HepG2 (cell line): ENCODE results near the gene DIPK1A. TPM values are rescaled to one million over a fixed set of nuclear protein-coding genes. Genes with fewer than 3 reads are reported as not detected.

Source experiments
- GLI4 ChIP-seq: sonication (generic); formaldehyde crosslinking; IDR thresholded peaks from 2 replicates; pipeline ENCODE4 v1.5.1; 2020; ENCODE audit warnings: missing genetic modification reagents, mild to moderate bottlenecking, moderate library complexity, borderline replicate concordance
- KDM3A ChIP-seq: IDR thresholded peaks from 2 replicates; pipeline ENCODE4 v1.6.1; 2018; ENCODE audit warnings: low read depth, missing compliant biosample characterization
- KLF16 ChIP-seq, 2 experiments: sonication (generic) in 1 of 2; formaldehyde crosslinking in 1 of 2; IDR thresholded peaks; 2 replicates each; pipeline versions ENCODE4 v1.6.1 to v1.8.0; 2016 to 2023; ENCODE audit warnings: missing genetic modification reagents in 2 of 2, missing compliant biosample characterization in 1 of 2
- MAFF ChIP-seq: IDR thresholded peaks from 2 replicates; pipeline ENCODE4 v1.6.1; 2011; ENCODE audit warnings: low read depth, low read length, improper control_type of control experiment
- RBFOX2 ChIP-seq: fragments of 200-400 bp; formaldehyde crosslinking; IDR thresholded peaks from 2 replicates; pipeline ENCODE4 v1.6.1; 2017; ENCODE audit warnings: low read depth, mild to moderate bottlenecking, low read length
- RNF2 ChIP-seq: fragments of 450-650 bp; conservative IDR thresholded peaks from 2 replicates; pipeline ENCODE4 v1.6.1; 2016; ENCODE audit warnings: low read depth
- RXRB ChIP-seq: IDR thresholded peaks from 2 replicates; pipeline ENCODE4 v1.6.1; 2016; ENCODE audit warnings: borderline replicate concordance, missing genetic modification reagents, missing compliant biosample characterization
- ZKSCAN8 ChIP-seq: IDR thresholded peaks from 2 replicates; pipeline ENCODE4 v1.6.1; 2016; ENCODE audit warnings: borderline replicate concordance, missing genetic modification reagents, missing compliant biosample characterization
- ZMYM3 ChIP-seq: sonication (generic); formaldehyde crosslinking; IDR thresholded peaks from 2 replicates; pipeline ENCODE4 v1.5.1; 2020; ENCODE audit warnings: mild to moderate bottlenecking, missing genetic modification reagents
- ZMYM4 ChIP-seq: sonication (generic); formaldehyde crosslinking; IDR thresholded peaks from 2 replicates; pipeline ENCODE4 v1.8.1; 2023; ENCODE audit warnings: mild to moderate bottlenecking, missing genetic modification reagents
- ZNF274 ChIP-seq: sonication (generic); formaldehyde crosslinking; IDR thresholded peaks from 2 replicates; pipeline ENCODE4 v1.5.1; 2020; ENCODE audit warnings: mild to moderate bottlenecking, missing genetic modification reagents
- ZNF292 ChIP-seq: sonication (generic); formaldehyde crosslinking; IDR thresholded peaks from 2 replicates; pipeline ENCODE4 v1.8.1; 2022; ENCODE audit warnings: mild to moderate bottlenecking, low read depth, missing genetic modification reagents, borderline replicate concordance
- ZNF44 ChIP-seq: sonication (generic); formaldehyde crosslinking; IDR thresholded peaks from 2 replicates; pipeline ENCODE4 v1.5.1; 2020; ENCODE audit warnings: mild to moderate bottlenecking, missing genetic modification reagents
- ZNF746 ChIP-seq: sonication (generic); formaldehyde crosslinking; IDR thresholded peaks from 2 replicates; pipeline ENCODE4 v1.8.0; 2022; ENCODE audit warnings: mild to moderate bottlenecking, missing genetic modification reagents
- ZNF777 ChIP-seq: sonication (generic); formaldehyde crosslinking; IDR thresholded peaks from 2 replicates; pipeline ENCODE4 v1.4.0; 2020; ENCODE audit warnings: missing genetic modification reagents
- polyA plus RNA-seq, 8 experiments: library from polyadenylated mRNA; depleted of rRNA in 3 of 8; stranded (reverse) in 7 of 8; unstranded in 1 of 8; fragments of >200 nt; fragmentation: Illumina TruSeq in 4 of 8; extraction: Trizol in 4 of 8; gene quantifications; 2 replicates each; pipeline versions ENCODE4 v1.2.1 to v1.2.3, GENCODE V29; 2011 to 2016; ENCODE audit warnings: low read depth in 4 of 8, missing spikeins in 1 of 8, mixed read lengths in 1 of 8; ENCODE audit not compliant: insufficient read depth in 1 of 8
- total RNA-seq, 5 experiments: library from RNA; depleted of rRNA; stranded (reverse); fragments of >200 nt; fragmentation: Illumina TruSeq; extraction: Trizol; gene quantifications; 2 replicates each; pipeline ENCODE4 v1.2.3, GENCODE V29; 2016; ENCODE audit warnings: low read depth in 1 of 5
- TF ChIP-seq, protein P1 (sequence below): sonication (generic); formaldehyde crosslinking; IDR thresholded peaks from 2 replicates; pipeline ENCODE4 v1.5.1; 2020; ENCODE audit warnings: mild to moderate bottlenecking, missing genetic modification reagents
- TF ChIP-seq, protein P2 (sequence below): sonication (generic); formaldehyde crosslinking; IDR thresholded peaks from 2 replicates; pipeline ENCODE4 v1.5.0; 2020; ENCODE audit warnings: mild to moderate bottlenecking, missing genetic modification reagents
- TF ChIP-seq, protein P3 (sequence below): sonication (generic); formaldehyde crosslinking; IDR thresholded peaks from 2 replicates; pipeline ENCODE4 v1.4.0; 2020; ENCODE audit warnings: low read depth, missing genetic modification reagents
- TF ChIP-seq, protein P4 (sequence below): IDR thresholded peaks from 2 replicates; pipeline ENCODE4 v1.6.1; 2012; ENCODE audit warnings: inconsistent platforms

The DIPK1A gene
- total and polyA plus RNA-seq, 2 of the 13 experiments (the other 11 are each of a cell fraction or from before 2014, with no cell fraction given), result 8.4 TPM

DNA sequence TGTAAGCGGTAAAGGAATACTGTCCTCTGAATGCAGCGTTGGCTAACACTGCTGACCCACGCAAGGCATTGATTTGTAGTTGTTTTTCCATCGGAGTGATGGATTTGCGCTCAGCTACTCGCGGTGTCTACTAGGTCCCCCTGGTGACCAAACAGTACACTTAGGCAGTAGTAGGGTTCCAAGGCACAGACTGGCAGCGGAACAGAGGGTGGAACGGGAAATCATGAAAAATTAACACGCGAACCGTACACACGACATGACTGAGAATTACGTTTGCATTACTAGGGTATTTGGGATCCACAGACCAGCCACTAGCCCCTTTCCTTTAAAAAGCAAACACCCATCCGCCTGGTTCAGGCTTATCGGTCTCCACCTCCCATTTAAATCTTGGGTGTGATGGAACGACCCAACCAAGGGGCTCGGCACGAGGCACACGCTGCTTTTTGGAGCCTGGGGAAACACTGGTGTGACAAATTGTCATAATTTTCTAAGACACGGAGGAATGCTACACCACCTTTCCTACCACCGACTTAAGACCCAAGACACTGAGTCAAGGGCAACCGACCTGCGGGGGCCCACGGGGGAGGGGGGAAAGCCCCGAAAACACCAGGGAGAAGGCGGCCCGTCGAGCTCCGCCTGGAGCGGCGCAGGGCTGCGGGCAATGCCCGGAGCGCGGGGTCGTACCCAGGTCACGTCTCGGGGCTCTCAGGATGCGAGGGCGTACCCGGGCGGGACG lies 699 bp downstream of the DIPK1A start (continued):
- TF ChIP-seq KDM3A (CRISPR knock-in tag), result peak; percentile 53; the same call in 1 of the 2 replicates
- TF ChIP-seq ZMYM4 (CRISPR knock-in tag), result peak; percentile 83
- TF ChIP-seq ZKSCAN8 (CRISPR knock-in tag), result no peak
- peak; percentile 45; the same call in 1 of the 2 replicates for TF ChIP-seq ZNF292 (CRISPR knock-in tag)
- peak; percentile 88 for TF ChIP-seq ZNF44 (CRISPR knock-in tag)
- peak; percentile 38; the same call in 1 of the 2 replicates for TF ChIP-seq RXRB
- TF ChIP-seq, protein P1, sequence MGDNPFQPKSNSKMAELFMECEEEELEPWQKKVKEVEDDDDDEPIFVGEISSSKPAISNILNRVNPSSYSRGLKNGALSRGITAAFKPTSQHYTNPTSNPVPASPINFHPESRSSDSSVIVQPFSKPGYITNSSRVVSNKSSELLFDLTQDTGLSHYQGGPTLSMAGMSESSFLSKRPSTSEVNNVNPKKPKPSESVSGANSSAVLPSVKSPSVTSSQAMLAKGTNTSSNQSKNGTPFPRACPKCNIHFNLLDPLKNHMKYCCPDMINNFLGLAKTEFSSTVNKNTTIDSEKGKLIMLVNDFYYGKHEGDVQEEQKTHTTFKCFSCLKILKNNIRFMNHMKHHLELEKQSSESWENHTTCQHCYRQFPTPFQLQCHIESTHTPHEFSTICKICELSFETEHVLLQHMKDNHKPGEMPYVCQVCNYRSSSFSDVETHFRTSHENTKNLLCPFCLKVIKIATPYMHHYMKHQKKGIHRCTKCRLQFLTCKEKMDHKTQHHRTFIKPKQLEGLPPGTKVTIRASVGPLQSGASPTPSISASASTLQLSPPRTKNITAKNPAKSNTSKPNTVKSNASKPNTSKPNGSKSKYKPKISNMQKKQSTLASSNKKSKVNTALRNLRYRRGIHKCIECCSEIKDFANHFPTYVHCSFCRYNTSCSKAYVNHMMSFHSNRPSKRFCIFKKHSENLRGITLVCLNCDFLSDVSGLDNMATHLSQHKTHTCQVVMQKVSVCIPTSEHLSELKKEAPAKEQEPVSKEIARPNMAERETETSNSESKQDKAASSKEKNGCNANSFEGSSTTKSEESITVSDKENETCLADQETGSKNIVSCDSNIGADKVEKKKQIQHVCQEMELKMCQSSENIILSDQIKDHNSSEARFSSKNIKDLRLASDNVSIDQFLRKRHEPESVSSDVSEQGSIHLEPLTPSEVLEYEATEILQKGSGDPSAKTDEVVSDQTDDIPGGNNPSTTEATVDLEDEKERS (CRISPR knock-in tag), result peak; percentile 76; the same call in 1 of the 2 replicates
- TF ChIP-seq KLF16 (CRISPR knock-in tag; IDR thresholded peaks at IDR 0.05), result peak in 1 of 2 experiments; percentile 47; a peak in 1 of 4 replicates
- TF ChIP-seq RNF2, result peak; percentile 54; the same call in 1 of the 2 replicates
- 0 out of 2 replicates have a peak, but pooled peaks have one; percentile 35 for TF ChIP-seq ZNF274 (CRISPR knock-in tag)
- peak; percentile 48; the same call in 1 of the 2 replicates for TF ChIP-seq ZMYM3 (CRISPR knock-in tag)
- 0 out of 2 replicates have a peak, but pooled peaks have one; percentile 47 for TF ChIP-seq ZNF746 (CRISPR knock-in tag)
- TF ChIP-seq ZNF777 (CRISPR knock-in tag), result peak; percentile 85; the same call in 1 of the 2 replicates
- peak; percentile 30; the same call in 1 of the 2 replicates for TF ChIP-seq RBFOX2
- TF ChIP-seq, protein P2, sequence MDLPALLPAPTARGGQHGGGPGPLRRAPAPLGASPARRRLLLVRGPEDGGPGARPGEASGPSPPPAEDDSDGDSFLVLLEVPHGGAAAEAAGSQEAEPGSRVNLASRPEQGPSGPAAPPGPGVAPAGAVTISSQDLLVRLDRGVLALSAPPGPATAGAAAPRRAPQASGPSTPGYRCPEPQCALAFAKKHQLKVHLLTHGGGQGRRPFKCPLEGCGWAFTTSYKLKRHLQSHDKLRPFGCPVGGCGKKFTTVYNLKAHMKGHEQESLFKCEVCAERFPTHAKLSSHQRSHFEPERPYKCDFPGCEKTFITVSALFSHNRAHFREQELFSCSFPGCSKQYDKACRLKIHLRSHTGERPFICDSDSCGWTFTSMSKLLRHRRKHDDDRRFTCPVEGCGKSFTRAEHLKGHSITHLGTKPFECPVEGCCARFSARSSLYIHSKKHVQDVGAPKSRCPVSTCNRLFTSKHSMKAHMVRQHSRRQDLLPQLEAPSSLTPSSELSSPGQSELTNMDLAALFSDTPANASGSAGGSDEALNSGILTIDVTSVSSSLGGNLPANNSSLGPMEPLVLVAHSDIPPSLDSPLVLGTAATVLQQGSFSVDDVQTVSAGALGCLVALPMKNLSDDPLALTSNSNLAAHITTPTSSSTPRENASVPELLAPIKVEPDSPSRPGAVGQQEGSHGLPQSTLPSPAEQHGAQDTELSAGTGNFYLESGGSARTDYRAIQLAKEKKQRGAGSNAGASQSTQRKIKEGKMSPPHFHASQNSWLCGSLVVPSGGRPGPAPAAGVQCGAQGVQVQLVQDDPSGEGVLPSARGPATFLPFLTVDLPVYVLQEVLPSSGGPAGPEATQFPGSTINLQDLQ (CRISPR knock-in tag), result 0 out of 2 replicates have a peak, but pooled peaks have one; percentile 16
- TF ChIP-seq, protein P3, sequence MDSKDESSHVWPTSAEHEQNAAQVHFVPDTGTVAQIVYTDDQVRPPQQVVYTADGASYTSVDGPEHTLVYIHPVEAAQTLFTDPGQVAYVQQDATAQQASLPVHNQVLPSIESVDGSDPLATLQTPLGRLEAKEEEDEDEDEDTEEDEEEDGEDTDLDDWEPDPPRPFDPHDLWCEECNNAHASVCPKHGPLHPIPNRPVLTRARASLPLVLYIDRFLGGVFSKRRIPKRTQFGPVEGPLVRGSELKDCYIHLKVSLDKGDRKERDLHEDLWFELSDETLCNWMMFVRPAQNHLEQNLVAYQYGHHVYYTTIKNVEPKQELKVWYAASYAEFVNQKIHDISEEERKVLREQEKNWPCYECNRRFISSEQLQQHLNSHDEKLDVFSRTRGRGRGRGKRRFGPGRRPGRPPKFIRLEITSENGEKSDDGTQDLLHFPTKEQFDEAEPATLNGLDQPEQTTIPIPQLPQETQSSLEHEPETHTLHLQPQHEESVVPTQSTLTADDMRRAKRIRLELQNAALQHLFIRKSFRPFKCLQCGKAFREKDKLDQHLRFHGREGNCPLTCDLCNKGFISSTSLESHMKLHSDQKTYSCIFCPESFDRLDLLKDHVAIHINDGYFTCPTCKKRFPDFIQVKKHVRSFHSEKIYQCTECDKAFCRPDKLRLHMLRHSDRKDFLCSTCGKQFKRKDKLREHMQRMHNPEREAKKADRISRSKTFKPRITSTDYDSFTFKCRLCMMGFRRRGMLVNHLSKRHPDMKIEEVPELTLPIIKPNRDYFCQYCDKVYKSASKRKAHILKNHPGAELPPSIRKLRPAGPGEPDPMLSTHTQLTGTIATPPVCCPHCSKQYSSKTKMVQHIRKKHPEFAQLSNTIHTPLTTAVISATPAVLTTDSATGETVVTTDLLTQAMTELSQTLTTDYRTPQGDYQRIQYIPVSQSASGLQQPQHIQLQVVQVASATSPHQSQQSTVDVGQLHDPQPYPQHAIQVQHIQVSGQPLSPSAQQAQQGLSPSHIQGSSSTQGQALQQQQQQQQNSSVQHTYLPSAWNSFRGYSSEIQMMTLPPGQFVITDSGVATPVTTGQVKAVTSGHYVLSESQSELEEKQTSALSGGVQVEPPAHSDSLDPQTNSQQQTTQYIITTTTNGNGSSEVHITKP, result peak; percentile 95
- peak; percentile 10; the same call in 1 of the 2 replicates for TF ChIP-seq MAFF
- peak; percentile 82; the same call in 1 of the 2 replicates for TF ChIP-seq GLI4 (CRISPR knock-in tag)
- TF ChIP-seq, protein P4, sequence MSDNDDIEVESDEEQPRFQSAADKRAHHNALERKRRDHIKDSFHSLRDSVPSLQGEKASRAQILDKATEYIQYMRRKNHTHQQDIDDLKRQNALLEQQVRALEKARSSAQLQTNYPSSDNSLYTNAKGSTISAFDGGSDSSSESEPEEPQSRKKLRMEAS, result peak; percentile 46
